ENCODE results near the gene EIF2D. TPM values are rescaled to one million over a fixed set of nuclear protein-coding genes. Genes with fewer than 3 reads are reported as not detected.

Gene EIF2D
- total RNA-seq (2012; rRNA removed) (51.7 and 69.4 TPM in 2 replicates), polyA plus RNA-seq (2012; rRNA removed) (58.7 and 64.3 TPM in 2 replicates), Bru-seq, nascent RNA (percentile 65 among the genes with signal in this experiment), BruChase-seq, experiment 1, labeled RNA remaining after a 6-hour chase (percentile 71 among the genes with signal in this experiment), BruChase-seq, experiment 2, labeled RNA remaining after a 2-hour chase (percentile 71 among the genes with signal in this experiment)
- 39.4 and 47.6 TPM in 2 replicates for polyA plus RNA-seq (2012; cell fraction: cytosol; rRNA removed)
- 35.3 and 72.9 TPM in 2 replicates for polyA plus RNA-seq (2012; cell fraction: nucleus; rRNA removed; ENCODE audit: low replicate concordance)
- long read RNA-seq, transcript EIF2D-201 (15 exons, 2,005 nt) = major isoform, 33 of 47 reads
- long read RNA-seq, partial matches to known transcripts = 10 of 47 reads
- long read RNA-seq, other reads (novel, unspliced or antisense) = 4 of 47 reads

- Histone ChIP-seq H4K91ac (ENCODE audit: insufficient read depth, low read depth, low read length) (peak within 1 kb of the TSS; percentile 97), H3K4ac (ENCODE audit: low read depth, low read length) (peak within 1 kb of the TSS; percentile 95), H3K4me3 (ENCODE audit: insufficient read depth, low read depth, low read length) (peak within 1 kb of the TSS; percentile 71), H4K20me1 (ENCODE audit: insufficient read depth, low read length) (no peaks in the 10 kb centered on the region), H2BK20ac (ENCODE audit: low read depth, low read length) (0 out of 2 replicates have a peak within 1 kb of the TSS, but pooled peaks have one; percentile 6), H2AK5ac (ENCODE audit: low read depth, low read length) (peak within 1 kb of the TSS; percentile 41; the same call in 1 of the 2 replicates), H3K18ac (ENCODE audit: low read depth, low read length) (peak within 1 kb of the TSS; percentile 71), H3K79me1 (ENCODE audit: low read depth in 1 of 2, low read length in 2 of 2) (peaks cover 14 to 17% of the 10 kb centered on the region in 2 experiments), H3K27ac (ENCODE audit: insufficient read depth, low read length) (peak within 1 kb of the TSS; percentile 96), H3K9me1 (ENCODE audit: insufficient read depth, low read length) (peaks cover 8% of the 10 kb centered on the region), H2AK9ac (replicated peaks; ENCODE audit: low read depth, low read length, poor library complexity) (peak within 1 kb of the TSS; percentile 88), H4K5ac (ENCODE audit: low read depth, low read length) (peak within 1 kb of the TSS; percentile 92), H3K36me3 (ENCODE audit: control insufficient read depth, insufficient read depth, low read length) (peaks cover 4% of the 10 kb centered on the region), H3K9ac (ENCODE audit: low read depth, low read length) (peak within 1 kb of the TSS; percentile 97), H3K4me1 (ENCODE audit: control insufficient read depth, insufficient read depth, low read length) (peaks cover 4% of the 10 kb centered on the region), H2BK120ac (ENCODE audit: low read depth, low read length) (peak within 1 kb of the TSS; percentile 82), H2BK5ac (ENCODE audit: low read depth, low read length, poor library complexity, severe bottlenecking) (peak within 1 kb of the TSS; percentile 84), H3K27me3 (ENCODE audit: control insufficient read depth, insufficient read depth, low read length) (peaks cover 4% of the 10 kb centered on the region; the same call in 1 of the 2 replicates), H4K8ac (ENCODE audit: low read depth in 2 of 2, low read length in 2 of 2) (peak within 1 kb of the TSS; percentile 98 to 100), H2AFZ (replicated peaks; ENCODE audit: low read length, poor library complexity) (peak within 1 kb of the TSS; percentile 96), H3K4me2 (ENCODE audit: low read depth, low read length) (peak within 1 kb of the TSS; percentile 88), H2BK15ac (ENCODE audit: low read depth, low read length) (peak within 1 kb of the TSS; percentile 75; the same call in 2 of the 3 replicates), H3K23ac (ENCODE audit: low read depth, low read length) (peak within 1 kb of the TSS; percentile 91), H3K14ac (replicated peaks; ENCODE audit: low read depth, low read length) (peak within 1 kb of the TSS; percentile 98), H3K56ac (ENCODE audit: extremely low read depth, insufficient read depth, low read length) (peak within 1 kb of the TSS; percentile 96), H3K9me3 (ENCODE audit: control insufficient read depth, insufficient read depth, low read length) (no peaks in the 10 kb centered on the region)
- in situ Hi-C loops (cut with MboI; ENCODE audit: low sequenced_read_pairs) (loop anchor here (10.0 kb wide), 1 partner anchor 302 kb away; no protein-coding TSS in a partner anchor), dilution Hi-C loops (cut with HindIII; ENCODE audit: low sequenced_read_pairs, unreplicated experiment) (no loop called here), intact Hi-C loops (cut with micrococcal nuclease) (no loop called here)
- ChIA-PET POLR2A (ENCODE audit: unreplicated experiment) (interaction anchor here (0.5 to 1.1 kb wide), 4 partner anchors 9 to 57 kb away, joined by 3 to 9 read pairs (median 4); no protein-coding TSS in a partner anchor), CTCF (interaction anchor here (0.5 to 3.7 kb wide), 16 partner anchors 10 to 655 kb away, joined by 3 to 17 read pairs (median 4); no protein-coding TSS in a partner anchor)
- DNase-seq = peak; percentile 87
- ATAC-seq (ENCODE audit: low read depth) = peak; percentile 100
- 1% methylated on average over 17 of the region's 48 CpGs; no CpG with 5 or more reads in 1 of the 2 experiments for WGBS, 2 experiments (ENCODE audit: extremely low coverage in 2 of 2, insufficient read length in 1 of 2)
- no TSS peak for BruUV-seq (replicated peaks)
- TF ChIP-seq MAZ (IDR thresholded peaks at IDR 0.05; ENCODE audit: borderline replicate concordance, low read depth, low read length) (peak; percentile 98), SMC3 (IDR thresholded peaks at IDR 0.05; ENCODE audit: low read depth, low read length) (peak; percentile 38; the same call in 1 of the 2 replicates), BHLHE40 (IDR thresholded peaks at IDR 0.05; ENCODE audit: low read depth, low read length) (0 out of 2 replicates have a peak, but pooled peaks have one; percentile 8), RAD21 (IDR thresholded peaks at IDR 0.05; ENCODE audit: low read length) (peak; percentile 61), RFX5 (IDR thresholded peaks at IDR 0.05; ENCODE audit: low read depth, low read length) (no peak), ELK1 (IDR thresholded peaks at IDR 0.05; ENCODE audit: borderline replicate concordance, low read depth, low read length) (no peak), CTCF (conservative IDR thresholded peaks at IDR 0.05; ENCODE audit: low read depth, low read length) (peak; percentile 99), RCOR1 (IDR thresholded peaks at IDR 0.05; ENCODE audit: insufficient replicate concordance, low read length) (peak; percentile 74), POLR2A (IDR thresholded peaks at IDR 0.05; ENCODE audit: low read depth, low read length) (peak; percentile 97), FOS (IDR thresholded peaks at IDR 0.05; ENCODE audit: low read depth, low read length) (no peak), CHD1 (IDR thresholded peaks at IDR 0.05; ENCODE audit: low read depth, low read length) (no peak), CEBPB (IDR thresholded peaks at IDR 0.05; ENCODE audit: low read depth, low read length) (no peak)
Observed at GRCh38 chr1:206612129-206612876, at the start of gene EIF2D. TSS of gene EIF2D (minus strand) at chr1:206612465. CDS start at chr1:206612342, 123 bp downstream.
